ENCODE measurements around the gene GIT2.
"Not testable (repeated sequence)": the region's sequence is repeated elsewhere in the genome, so short reads cannot be mapped to it uniquely, and the experiment has no call there.

Gene GIT2

DNA sequence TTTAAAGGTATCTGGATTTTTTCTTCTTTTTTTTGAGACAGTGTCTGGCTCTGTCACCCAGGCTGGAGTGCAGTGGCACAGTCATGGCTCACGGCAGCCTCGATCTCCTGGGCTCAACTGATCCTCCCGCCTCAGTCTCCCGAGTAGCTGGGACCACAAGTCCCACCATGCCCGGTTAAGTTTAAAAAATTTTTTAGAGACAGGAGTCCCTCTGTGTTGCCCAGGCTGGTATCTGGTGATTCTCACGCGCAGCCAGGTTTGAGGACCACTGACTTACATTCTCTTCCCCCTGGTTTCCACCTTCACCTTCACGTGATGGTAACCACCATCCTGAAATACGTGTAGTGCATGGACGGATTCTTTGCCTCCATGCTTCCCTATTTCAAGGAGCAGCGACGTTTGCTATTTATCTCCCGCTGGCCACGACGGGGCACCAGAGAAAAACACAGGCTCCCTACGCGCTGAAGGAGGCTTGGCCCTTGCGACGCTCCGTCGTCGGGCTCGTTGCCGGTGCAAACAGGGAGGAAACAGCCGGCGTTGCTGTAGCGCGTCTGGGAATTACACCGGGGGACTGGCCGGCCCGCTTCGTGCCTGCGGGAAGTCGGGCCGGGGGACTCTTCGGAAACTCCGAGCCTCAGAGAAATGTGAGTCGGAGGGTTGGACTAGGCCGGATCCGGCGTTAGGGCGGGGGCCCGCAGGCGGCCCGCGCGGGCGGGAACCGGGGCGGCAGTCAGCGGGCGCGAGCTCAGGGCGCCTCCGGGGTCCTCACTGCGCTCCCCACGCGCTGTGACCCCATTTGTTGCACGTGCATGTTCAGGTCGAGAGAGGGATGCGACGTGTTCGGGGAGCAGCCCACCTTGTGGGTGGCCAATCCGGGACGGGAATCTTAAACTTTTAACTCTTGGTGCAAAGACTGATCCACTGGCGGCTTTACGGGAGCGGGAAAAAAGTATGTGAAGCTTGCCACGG is 96.1 kb downstream of the GIT2 start, which contains the start of gene TCHP:
TSS of gene TCHP (plus strand) at position 492 of the 969 bp plus-strand sequence. CDS start 2,753 bp downstream, outside the sequence.
- no peak for TF ChIP-seq CTCF (IDR thresholded peaks at IDR 0.05; ENCODE audit: insufficient read depth, low read depth, low read length, missing control alignments)
- DNase-seq (ENCODE audit: low read depth) = peak; percentile 91
- H3K4me3 ChIP-seq (ENCODE audit: low read depth, low read length) = peak within 1 kb of the TSS; percentile 64

DNA sequence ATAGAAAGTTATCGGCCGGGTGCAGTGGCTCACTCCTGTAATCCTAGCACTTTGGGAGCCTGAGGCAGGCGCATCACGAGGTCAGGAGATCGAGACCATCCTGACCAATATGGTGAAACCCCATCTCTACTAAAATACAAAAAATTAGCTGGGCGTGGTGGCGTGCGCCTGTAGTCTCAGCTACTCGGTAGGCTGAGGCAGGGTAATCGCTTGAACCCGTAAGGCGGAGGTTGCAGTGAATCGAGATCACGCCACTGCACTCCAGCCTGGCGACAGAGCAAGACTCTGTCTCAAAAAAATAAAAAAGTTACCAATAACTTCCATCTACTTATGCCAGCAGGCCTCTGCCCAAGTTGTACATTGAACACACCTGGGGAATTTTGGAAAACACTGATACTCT is 96.8 kb downstream of the GIT2 start:
- not testable (repeated sequence) for DNase-seq (ENCODE audit: low read depth)
- peak overlapping the region; percentile 64 for H3K4me3 ChIP-seq (ENCODE audit: low read depth, low read length)

- no peak for TF ChIP-seq CTCF (IDR thresholded peaks at IDR 0.05; ENCODE audit: insufficient read depth, low read depth, low read length, missing control alignments)
- H3K4me3 ChIP-seq (ENCODE audit: low read depth, low read length) = no peak overlapping the region
- DNase-seq (ENCODE audit: low read depth) = no peak
These were observed 99.1 kb downstream of the GIT2 start for GRCh38 chr12:109897029-109897428.

GRCh38 chr12:109896188-109896587 is 100.0 kb downstream of the GIT2 start:
- TF ChIP-seq CTCF (IDR thresholded peaks at IDR 0.05; ENCODE audit: insufficient read depth, low read depth, low read length, missing control alignments) = no peak
- no peak overlapping the region for H3K4me3 ChIP-seq (ENCODE audit: low read depth, low read length)
- DNase-seq (ENCODE audit: low read depth) = no peak

DNA sequence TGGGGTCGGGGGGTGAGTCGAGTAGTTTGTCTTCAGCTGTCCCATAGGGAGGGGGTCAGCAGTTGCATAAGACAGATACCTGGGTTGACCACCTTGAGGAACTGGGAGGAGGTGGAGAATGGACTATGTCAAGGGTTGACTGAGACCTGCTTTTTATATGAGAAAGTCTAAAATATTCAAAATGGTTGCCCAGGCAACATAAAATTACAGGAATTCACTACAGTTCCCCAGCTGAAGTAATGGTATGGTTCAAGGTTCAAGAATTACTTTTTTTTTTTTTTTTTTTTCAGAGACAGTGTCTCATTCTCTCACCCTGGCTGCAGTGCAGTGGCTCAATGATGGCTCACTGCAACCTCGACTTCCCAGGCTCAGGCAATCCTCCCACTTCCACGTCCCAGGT is 101.2 kb downstream of the GIT2 start:
- H3K4me3 ChIP-seq (ENCODE audit: low read depth, low read length) = no peak overlapping the region
- TF ChIP-seq CTCF (IDR thresholded peaks at IDR 0.05; ENCODE audit: insufficient read depth, low read depth, low read length, missing control alignments) = no peak
- no peak for DNase-seq (ENCODE audit: low read depth)

GRCh38 chr12:109893261-109893995 is 102.7 kb downstream of the GIT2 start:
- no peak overlapping the region for H3K4me3 ChIP-seq (ENCODE audit: low read depth, low read length)
- DNase-seq (ENCODE audit: low read depth) = peak; percentile 55
- no peak for TF ChIP-seq CTCF (IDR thresholded peaks at IDR 0.05; ENCODE audit: insufficient read depth, low read depth, low read length, missing control alignments)

- H3K4me3 ChIP-seq (ENCODE audit: low read depth, low read length) = no peak overlapping the region
- DNase-seq (ENCODE audit: low read depth) = peak; percentile 90
- no peak for TF ChIP-seq CTCF (IDR thresholded peaks at IDR 0.05; ENCODE audit: insufficient read depth, low read depth, low read length, missing control alignments)
These were observed 103.4 kb downstream of the GIT2 start for GRCh38 chr12:109892748-109893147.

Data from GM12865 (cell line).